Upper lobe of left lung (tissue), 6 donors: Measurements from ENCODE around the gene UNC13D. TPM values are rescaled to one million over a fixed set of nuclear protein-coding genes. Genes with fewer than 3 reads are reported as not detected.

Experiments used
- ATAC-seq, 2 donors: fragments of 200-7000 bp; cut with Tn5 transposase; one replicate each; pipeline ENCODE4 v1.9.1; 2022; ENCODE audit warnings: mild to moderate bottlenecking in 2 of 2, moderate library complexity in 2 of 2; ENCODE audit not compliant: low FRiP score in 2 of 2
- DNase-seq, 2 donors: peaks; one replicate each; pipeline ENCODE4 v3.0.0-alpha.2; 2019 to 2020
- H3K27ac ChIP-seq, 4 donors: fragments of 200-600 bp; sonication (generic); one replicate each; pipeline ENCODE4 v1.5.1; 2016 to 2019
- H3K27me3 ChIP-seq, 4 donors: fragments of 200-600 bp; sonication (generic); one replicate each; pipeline ENCODE4 v1.5.1; 2017 to 2019
- H3K36me3 ChIP-seq, 4 donors: fragments of 200-600 bp; sonication (generic); one replicate each; pipeline ENCODE4 v1.5.1; 2016 to 2019
- H3K4me1 ChIP-seq, 4 donors: fragments of 200-600 bp; sonication (generic); one replicate each; pipeline ENCODE4 v1.5.1; 2018 to 2019
- H3K4me3 ChIP-seq, 4 donors: fragments of 200-600 bp; sonication (generic); one replicate each; pipeline ENCODE4 v1.5.1; 2017 to 2019; ENCODE audit warnings: mild to moderate bottlenecking in 2 of 4, moderate library complexity in 1 of 4
- H3K9me3 ChIP-seq, 4 donors: fragments of 200-600 bp; sonication (generic); one replicate each; pipeline ENCODE4 v1.5.1; 2018 to 2019
- CTCF ChIP-seq, 6 experiments: fragments of 450-650 bp in 4 of 6; fragments of 200-600 bp in 2 of 6; sonication (generic) in 2 of 6; IDR thresholded peaks; one replicate each; pipeline ENCODE4 v1.5.1; 2016 to 2019; ENCODE audit warnings: antibody characterized with exemption in 6 of 6
- EP300 ChIP-seq, 4 donors: sonication (generic); formaldehyde crosslinking; IDR thresholded peaks; one replicate each; pipeline ENCODE4 v1.5.1; 2017; ENCODE audit warnings: antibody characterized with exemption in 4 of 4, control low read depth in 2 of 4
- POLR2A ChIP-seq, 4 donors: fragments of 450-650 bp; IDR thresholded peaks; one replicate each; pipeline ENCODE4 v1.5.1; 2016 to 2017; ENCODE audit warnings: antibody characterized with exemption in 4 of 4, mild to moderate bottlenecking in 2 of 4
- POLR2AphosphoS5 ChIP-seq, 2 donors: sonication (generic); formaldehyde crosslinking; IDR thresholded peaks; one replicate each; pipeline ENCODE4 v1.5.1; 2017; ENCODE audit warnings: antibody characterized with exemption in 2 of 2
- WGBS, 2 donors: methylation state at CpG; one replicate each; pipeline ENCODE4 v1.1.5; 2017 to 2018; 5-methylcytosine and 5-hydroxymethylcytosine counted together
- total RNA-seq, 6 donors: library from RNA; depleted of rRNA in 4 of 6; stranded (reverse); fragments of >200 nt in 4 of 6; gene quantifications; one replicate each; pipeline versions ENCODE4 v1.1.0 to v1.2.1, GENCODE V29; 2016 to 2021
- donor health status: DM: no; HTN: no; CAD: no; lungs with moderate emphysema.
- donor health status: DM: no; HTN: yes; CAD: no; lungs with severe emphysema.

The UNC13D gene
- total RNA-seq, 6 donors from 2014 or later: 38.0 to 243 (median 123) TPM

GRCh38 chr17:75848523-75849278, 4.5 kb upstream of the UNC13D start:
- TF ChIP-seq POLR2AphosphoS5 (IDR thresholded peaks at IDR 0.05): peak; percentile 39 to 72
- TF ChIP-seq CTCF (IDR thresholded peaks at IDR 0.05): peak; percentile 50 to 67 (median 62)
- no peak for TF ChIP-seq POLR2A (IDR thresholded peaks at IDR 0.05)
- TF ChIP-seq EP300 (IDR thresholded peaks at IDR 0.05): peak in 1 of 4 donors; percentile 34
- H3K4me1 ChIP-seq: peaks cover 67 to 73% (median 69%) of the 10 kb centered on the region in 4 donors
- 37 to 41% methylated on average over 13 to 16 of the region's 16 CpGs for WGBS, 2 donors
- peaks cover 41 to 69% (median 58%) of the 10 kb centered on the region in 4 donors for H3K36me3 ChIP-seq
- ATAC-seq (no peak), DNase-seq (peak; percentile 81 to 83)
- H3K9me3 ChIP-seq: no peaks in the 10 kb centered on the region
- H3K27me3 ChIP-seq: no peaks in the 10 kb centered on the region
- H3K27ac ChIP-seq: peak overlapping the region; percentile 88 to 96 (median 94)
- H3K4me3 ChIP-seq: no peak overlapping the region

DNA sequence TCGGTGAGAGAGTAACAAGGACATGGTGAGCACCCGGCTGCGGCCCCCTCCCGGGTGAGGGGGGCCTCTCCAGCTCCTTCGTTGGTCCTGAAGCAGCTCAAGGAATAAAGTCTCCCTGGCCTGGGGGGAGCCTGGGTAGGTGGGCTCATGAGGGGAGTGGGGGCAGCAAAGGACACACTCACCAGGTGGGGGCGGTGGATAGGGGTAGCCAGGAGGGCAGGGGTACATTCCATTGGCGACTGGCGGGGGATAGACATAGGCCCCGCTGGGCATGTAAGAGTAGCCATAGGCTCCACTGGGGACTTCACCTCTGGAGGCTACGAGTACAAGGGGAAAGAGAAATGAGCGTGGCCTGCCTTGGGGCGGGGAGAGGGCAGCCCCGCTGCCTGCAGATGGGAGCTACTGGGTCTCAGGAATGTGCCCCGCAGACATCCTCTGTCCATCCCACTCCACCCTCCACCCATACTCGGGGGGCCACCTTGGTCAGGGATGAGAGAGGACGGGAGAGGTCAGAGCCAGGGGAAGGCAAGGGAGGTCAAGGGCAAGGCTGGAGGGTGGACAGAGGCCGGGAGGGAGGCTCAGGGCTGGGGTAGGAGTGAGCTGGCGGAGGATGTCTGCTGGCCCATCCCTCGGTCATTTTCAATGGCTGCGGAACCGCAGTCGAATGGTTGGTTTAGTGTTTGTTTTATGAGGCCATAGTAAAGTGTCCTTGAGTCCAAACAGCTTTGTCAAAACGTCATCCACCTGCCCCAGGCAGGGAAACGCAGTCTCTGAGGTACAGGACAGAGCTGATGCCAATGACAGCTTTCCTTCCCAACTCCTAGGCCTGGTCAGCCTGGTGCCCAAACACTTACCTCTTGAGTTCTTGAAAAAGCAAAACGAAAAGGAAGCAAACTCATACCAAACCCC, 3.7 kb upstream of the UNC13D start:
- no peaks in the 10 kb centered on the region for H3K9me3 ChIP-seq
- H3K4me1 ChIP-seq: peaks cover 66 to 73% (median 68%) of the 10 kb centered on the region in 4 donors
- TF ChIP-seq POLR2A (IDR thresholded peaks at IDR 0.05) (no peak), CTCF (IDR thresholded peaks at IDR 0.05) (no peak), POLR2AphosphoS5 (IDR thresholded peaks at IDR 0.05) (no peak), EP300 (IDR thresholded peaks at IDR 0.05) (no peak)
- no peaks in the 10 kb centered on the region for H3K27me3 ChIP-seq
- no peak overlapping the region for H3K4me3 ChIP-seq
- 88 to 89% methylated on average over 24 to 25 of the region's 25 CpGs for WGBS, 2 donors
- ATAC-seq: no peak
- H3K27ac ChIP-seq: peak overlapping the region; percentile 88 to 96 (median 94)
- H3K36me3 ChIP-seq: peaks cover 41 to 69% (median 58%) of the 10 kb centered on the region in 4 donors
- no peak for DNase-seq

DNA sequence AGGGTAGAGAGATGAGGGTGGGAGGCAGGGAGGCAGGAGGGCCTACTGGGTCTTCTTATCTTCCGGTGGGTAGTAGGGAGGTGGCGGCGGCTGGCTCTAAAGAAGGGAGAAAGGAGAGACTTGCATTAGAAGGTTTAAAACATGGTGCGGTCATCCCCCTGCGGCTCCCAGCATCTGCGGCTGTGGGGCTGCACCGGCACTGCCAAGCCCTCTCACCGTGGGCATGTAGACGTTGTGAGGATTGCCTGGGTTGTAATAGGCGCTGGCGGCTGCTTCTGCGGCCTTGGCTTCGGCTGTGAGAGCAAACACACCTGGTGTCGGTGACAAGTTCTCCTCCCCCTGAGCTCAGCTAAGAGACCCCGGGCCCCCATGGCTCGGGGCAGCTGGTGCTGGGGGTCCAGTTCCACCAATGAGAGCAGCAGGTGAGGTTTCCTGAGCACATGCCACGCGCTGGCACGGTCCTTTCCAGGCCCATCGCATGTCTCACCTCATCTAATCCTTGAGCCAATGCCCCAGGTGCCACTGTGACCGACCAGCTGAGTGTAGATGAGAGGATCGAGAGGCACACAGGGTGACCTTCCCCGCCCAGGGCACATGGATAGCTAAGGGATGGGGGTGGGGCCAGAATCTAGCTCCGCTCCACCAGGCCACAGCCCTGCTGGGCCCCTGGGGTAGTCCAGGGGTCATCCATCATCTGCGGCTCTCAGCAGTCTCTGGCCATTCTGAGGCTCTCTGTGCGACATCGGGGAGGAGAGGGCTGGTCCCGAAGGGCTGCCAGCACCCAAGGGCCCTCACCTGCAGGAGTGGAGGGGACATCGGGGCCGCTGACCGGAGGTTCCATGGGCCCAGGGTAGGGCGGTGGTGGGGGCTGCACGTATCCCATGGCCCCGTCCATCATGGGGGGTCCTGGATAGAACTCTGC, 2.7 kb upstream of the UNC13D start:
- no peak for TF ChIP-seq POLR2AphosphoS5 (IDR thresholded peaks at IDR 0.05)
- Histone ChIP-seq H3K4me3 (no peak overlapping the region), H3K27ac (peak overlapping the region; percentile 88 to 96 (median 94)), H3K4me1 (peaks cover 66 to 75% (median 70%) of the 10 kb centered on the region in 4 donors), H3K27me3 (no peaks in the 10 kb centered on the region), H3K9me3 (no peaks in the 10 kb centered on the region), H3K36me3 (peaks cover 38 to 67% (median 56%) of the 10 kb centered on the region in 4 donors)
- DNase-seq (no peak), ATAC-seq (no peak)
- 91% methylated on average over 13 to 34 of the region's 34 CpGs for WGBS, 2 donors

GRCh38 chr17:75845933-75846691, 1.9 kb upstream of the UNC13D start:
- DNase-seq (peak in 1 of 2 donors; percentile 42), ATAC-seq (no peak)
- H3K27me3 ChIP-seq: no peaks in the 10 kb centered on the region
- H3K27ac ChIP-seq: peak overlapping the region; percentile 88 to 96 (median 94)
- 66 to 73% methylated on average over 17 to 20 of the region's 22 CpGs for WGBS, 2 donors
- TF ChIP-seq POLR2A (IDR thresholded peaks at IDR 0.05) (no peak), CTCF (IDR thresholded peaks at IDR 0.05) (peak in 1 of 6 experiments; percentile 38), EP300 (IDR thresholded peaks at IDR 0.05) (no peak), POLR2AphosphoS5 (IDR thresholded peaks at IDR 0.05) (peak in 1 of 2 donors; percentile 14)
- H3K4me1 ChIP-seq: peaks cover 66 to 73% (median 70%) of the 10 kb centered on the region in 4 donors
- no peak overlapping the region for H3K4me3 ChIP-seq
- no peaks in the 10 kb centered on the region for H3K9me3 ChIP-seq
- peaks cover 32 to 59% (median 48%) of the 10 kb centered on the region in 4 donors for H3K36me3 ChIP-seq
